CD4-positive, alpha-beta T cell (primary cell): ENCODE measurements around the gene AJUBA. TPM values are rescaled to one million over a fixed set of nuclear protein-coding genes. Genes with fewer than 3 reads are reported as not detected.

ENCODE experiments used
- ATAC-seq: fragments of 200-7000 bp; cut with Tn5 transposase; one replicate; pipeline ENCODE4 v1.10.0; 2022; ENCODE audit warnings: mild to moderate bottlenecking; ENCODE audit not compliant: poor library complexity
- CTCF ChIA-PET: fragments of 350-600 bp; sonication (Branson Sonifier 250); formaldehyde crosslinking; loops from one replicate; lab custom pipeline; 2021; ENCODE audit warnings: antibody characterized with exemption, inconsistent platforms; lab: Charles Lee
- POLR2A ChIA-PET: fragments of 350-600 bp; sonication (Branson Sonifier 250); formaldehyde crosslinking; loops from one replicate; lab custom pipeline; 2021; ENCODE audit warnings: antibody characterized with exemption, inconsistent platforms; lab: Charles Lee
- DNase-seq, 14 experiments: peaks; one replicate each; pipeline ENCODE4 v3.0.0-alpha.2; 2013 to 2020; ENCODE audit warnings: mixed read lengths in 2 of 14
- H3K27ac ChIP-seq, 2 donors: one replicate each; pipeline versions ENCODE4 v1.5.1 to v1.7.0; 2013; ENCODE audit warnings: low read length in 2 of 2, low read depth in 1 of 2, mild to moderate bottlenecking in 1 of 2
- H3K27me3 ChIP-seq, 2 experiments: 1 replicate in 1 of 2; 2 replicates in 1 of 2; pipeline versions ENCODE4 v1.6.1 to v1.7.0; 2013; ENCODE audit warnings: low read length in 2 of 2, control low read depth in 1 of 2, mild to moderate bottlenecking in 1 of 2, moderate library complexity in 1 of 2; ENCODE audit not compliant: insufficient read depth in 2 of 2, control insufficient read depth in 1 of 2
- H3K36me3 ChIP-seq: one replicate; pipeline ENCODE4 v1.6.1; 2013; ENCODE audit warnings: low read length, control low read depth; ENCODE audit not compliant: insufficient read depth
- H3K4me1 ChIP-seq: one replicate; pipeline ENCODE4 v1.6.1; 2013; ENCODE audit warnings: low read length, control low read depth; ENCODE audit not compliant: insufficient read depth
- H3K4me3 ChIP-seq: one replicate; pipeline ENCODE4 v1.5.1; 2013; ENCODE audit warnings: mild to moderate bottlenecking, low read length, moderate library complexity
- H3K9me3 ChIP-seq, 2 experiments: 1 replicate in 1 of 2; 2 replicates in 1 of 2; pipeline versions ENCODE4 v1.6.1 to v1.7.0; 2013; ENCODE audit warnings: low read length in 2 of 2, mild to moderate bottlenecking in 2 of 2, control low read depth in 1 of 2, moderate library complexity in 1 of 2; ENCODE audit not compliant: control insufficient read depth in 1 of 2, insufficient read depth in 1 of 2
- H3K27ac Mint-ChIP-seq: one replicate; pipeline ENCODE4 v1.8.0; 2020; ENCODE audit warnings: mixed read lengths
- H3K27me3 Mint-ChIP-seq: one replicate; pipeline ENCODE4 v1.8.0; 2021; ENCODE audit warnings: mixed read lengths
- H3K36me3 Mint-ChIP-seq: one replicate; pipeline ENCODE4 v1.8.0; 2021; ENCODE audit warnings: low read depth, mixed read lengths
- H3K4me1 Mint-ChIP-seq: one replicate; pipeline ENCODE4 v1.8.0; 2021; ENCODE audit warnings: low read depth, mixed read lengths
- H3K4me3 Mint-ChIP-seq: one replicate; pipeline ENCODE4 v1.8.0; 2020; ENCODE audit warnings: mild to moderate bottlenecking, mixed read lengths
- H3K9me3 Mint-ChIP-seq: one replicate; pipeline ENCODE4 v1.8.0; 2020; ENCODE audit warnings: mixed read lengths
- intact Hi-C, 2 experiments: fragments of 100-400 bp; cut with DNase I in 1 of 2; cut with micrococcal nuclease in 1 of 2; formaldehyde crosslinking; loops; one replicate each; pipeline versions ENCODE4 v1.15.1 to v1.9.0; 2023 to 2025; cut with DNase I, micrococcal nuclease
- total RNA-seq, 174 experiments: library from RNA in 2 of 174; stranded (reverse) in 2 of 174; gene quantifications; one replicate each; pipeline ENCODE4 v1.2.3 and lab custom pipeline; 2021 to 2026
- TF ChIP-seq, protein P1 (sequence below): fragments of 200-600 bp; IDR thresholded peaks from one replicate; pipeline ENCODE4 v1.8.0; 2022; ENCODE audit warnings: antibody characterized with exemption, mild to moderate bottlenecking

AJUBA gene
- total RNA-seq, 2 experiments from 2014 or later: 0.67 to 1.1 TPM

DNA sequence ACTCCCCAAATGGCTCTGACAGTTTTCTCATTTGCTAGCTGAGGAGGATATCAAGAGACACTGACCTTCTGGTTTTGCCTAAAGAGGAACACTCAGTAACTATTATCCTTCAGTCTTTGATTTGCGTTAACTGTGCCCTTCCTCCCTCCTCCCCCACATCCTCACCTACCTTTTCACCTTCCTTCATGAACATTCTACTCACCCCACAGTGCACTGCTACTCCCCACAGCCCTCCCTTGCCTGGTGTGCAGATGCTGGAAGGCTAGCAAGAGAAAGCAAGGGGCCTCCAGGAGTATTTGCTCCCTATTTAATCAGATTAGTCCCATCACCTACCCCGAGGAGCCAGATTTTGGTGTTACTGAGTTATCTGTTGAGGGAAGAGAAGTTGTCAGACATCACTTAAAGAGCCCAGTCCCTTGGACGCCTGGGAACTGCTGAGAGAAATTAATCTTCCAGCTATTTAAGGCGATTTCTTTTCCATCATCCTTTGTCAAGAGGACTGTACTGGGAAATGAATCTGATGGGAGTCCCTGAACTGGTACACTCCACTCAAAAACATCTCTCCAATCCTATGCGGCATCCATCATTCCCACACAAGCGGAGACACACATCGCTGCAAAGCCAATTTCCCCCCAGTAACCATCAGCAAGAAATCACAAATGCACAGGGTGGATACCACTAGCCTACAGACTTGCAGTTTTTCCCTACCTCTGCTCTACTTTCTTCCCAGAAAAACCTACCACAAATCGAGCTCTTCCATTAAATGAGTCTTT is 40.9 kb upstream of the AJUBA start:
- peaks cover 53% of the 10 kb centered on the region for H3K4me1 ChIP-seq
- H3K27ac ChIP-seq: no peak overlapping the region
- ChIA-PET POLR2A (interaction anchor here (1.1 to 4.2 kb wide), 7 partner anchors 10 to 72 kb away, joined by 3 to 71 read pairs (median 8); partner anchors contain the start of genes ACIN1, C14orf119 and PSMB5), CTCF (interaction anchor here (1.4 to 1.9 kb wide), 3 partner anchors 9 to 36 kb away, joined by 3 to 4 read pairs (median 4); no protein-coding TSS in a partner anchor)
- TF ChIP-seq, protein P1, sequence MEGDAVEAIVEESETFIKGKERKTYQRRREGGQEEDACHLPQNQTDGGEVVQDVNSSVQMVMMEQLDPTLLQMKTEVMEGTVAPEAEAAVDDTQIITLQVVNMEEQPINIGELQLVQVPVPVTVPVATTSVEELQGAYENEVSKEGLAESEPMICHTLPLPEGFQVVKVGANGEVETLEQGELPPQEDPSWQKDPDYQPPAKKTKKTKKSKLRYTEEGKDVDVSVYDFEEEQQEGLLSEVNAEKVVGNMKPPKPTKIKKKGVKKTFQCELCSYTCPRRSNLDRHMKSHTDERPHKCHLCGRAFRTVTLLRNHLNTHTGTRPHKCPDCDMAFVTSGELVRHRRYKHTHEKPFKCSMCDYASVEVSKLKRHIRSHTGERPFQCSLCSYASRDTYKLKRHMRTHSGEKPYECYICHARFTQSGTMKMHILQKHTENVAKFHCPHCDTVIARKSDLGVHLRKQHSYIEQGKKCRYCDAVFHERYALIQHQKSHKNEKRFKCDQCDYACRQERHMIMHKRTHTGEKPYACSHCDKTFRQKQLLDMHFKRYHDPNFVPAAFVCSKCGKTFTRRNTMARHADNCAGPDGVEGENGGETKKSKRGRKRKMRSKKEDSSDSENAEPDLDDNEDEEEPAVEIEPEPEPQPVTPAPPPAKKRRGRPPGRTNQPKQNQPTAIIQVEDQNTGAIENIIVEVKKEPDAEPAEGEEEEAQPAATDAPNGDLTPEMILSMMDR: no peak
- H3K9me3 Mint-ChIP-seq: no peaks in the 10 kb centered on the region
- peak overlapping the region; percentile 87 for H3K27ac Mint-ChIP-seq
- peaks cover 17% of the 10 kb centered on the region for H3K36me3 ChIP-seq
- DNase-seq (peak in 2 of 14 experiments; percentile 14 to 49), ATAC-seq (peak; percentile 41)
- no peaks in the 10 kb centered on the region for H3K9me3 ChIP-seq
- H3K4me1 Mint-ChIP-seq: peaks cover 72% of the 10 kb centered on the region
- no peaks in the 10 kb centered on the region for H3K27me3 ChIP-seq
- H3K36me3 Mint-ChIP-seq: peaks cover 36% of the 10 kb centered on the region
- no peak overlapping the region for H3K4me3 ChIP-seq
- H3K27me3 Mint-ChIP-seq: no peaks in the 10 kb centered on the region
- intact Hi-C loops: no loop called here
- H3K4me3 Mint-ChIP-seq: peak overlapping the region; percentile 80

- Mint-ChIP-seq H3K4me3 (peak overlapping the region; percentile 79), H3K36me3 (peaks cover 28% of the 10 kb centered on the region), H3K27ac (peak overlapping the region; percentile 87), H3K27me3 (no peaks in the 10 kb centered on the region), H3K4me1 (peaks cover 63% of the 10 kb centered on the region), H3K9me3 (no peaks in the 10 kb centered on the region)
- Histone ChIP-seq H3K36me3 (peaks cover 13% of the 10 kb centered on the region), H3K4me1 (peaks cover 49% of the 10 kb centered on the region), H3K4me3 (peak overlapping the region; percentile 36), H3K27ac (peak overlapping the region in 1 of 2 donors; percentile 25), H3K27me3 (no peaks in the 10 kb centered on the region), H3K9me3 (no peaks in the 10 kb centered on the region)
- intact Hi-C loops: no loop called here
- POLR2A ChIA-PET: interaction anchor here (1.8 to 4.2 kb wide), 4 partner anchors 11 to 73 kb away, joined by 5 to 71 read pairs (median 18); partner anchors contain the start of genes ACIN1, C14orf119 and PSMB5
- TF ChIP-seq, protein P1: no peak
- CTCF ChIA-PET: interaction anchor here (0.9 to 1.9 kb wide), 5 partner anchors 10 to 36 kb away, joined by 3 to 7 read pairs (median 4); no protein-coding TSS in a partner anchor
- no peak for ATAC-seq
- no peak for DNase-seq
Measured at GRCh38 chr14:23021889-23022442, 39.6 kb upstream of the AJUBA start.

GRCh38 chr14:23021434-23021833 is 39.1 kb upstream of the AJUBA start:
- H3K9me3 Mint-ChIP-seq: no peaks in the 10 kb centered on the region
- TF ChIP-seq, protein P1: no peak
- peaks cover 49% of the 10 kb centered on the region for H3K4me1 ChIP-seq
- ATAC-seq (no peak), DNase-seq (no peak)
- ChIA-PET CTCF (interaction anchor here (1.1 to 1.9 kb wide), 3 partner anchors 10 to 27 kb away, joined by 4 to 7 read pairs (median 6); no protein-coding TSS in a partner anchor), POLR2A (interaction anchor here (1.0 to 4.2 kb wide), 7 partner anchors 9 to 74 kb away, joined by 3 to 71 read pairs (median 8); partner anchors contain the start of genes ACIN1, C14orf119 and PSMB5)
- H3K36me3 Mint-ChIP-seq: peaks cover 28% of the 10 kb centered on the region
- no peaks in the 10 kb centered on the region for H3K27me3 Mint-ChIP-seq
- H3K27ac ChIP-seq: peak overlapping the region in 1 of 2 donors; percentile 25
- H3K36me3 ChIP-seq: peaks cover 13% of the 10 kb centered on the region
- H3K27me3 ChIP-seq: no peaks in the 10 kb centered on the region
- peak overlapping the region; percentile 36 for H3K4me3 ChIP-seq
- no peaks in the 10 kb centered on the region for H3K9me3 ChIP-seq
- H3K4me1 Mint-ChIP-seq: peaks cover 63% of the 10 kb centered on the region
- peak overlapping the region; percentile 79 for H3K4me3 Mint-ChIP-seq
- H3K27ac Mint-ChIP-seq: peak overlapping the region; percentile 87
- intact Hi-C loops: no loop called here
